ENCODE measurements around the gene HDAC5.
"Not testable (repeated sequence)": the region's sequence is repeated elsewhere in the genome, so short reads cannot be mapped to it uniquely, and the experiment has no call there.

The HDAC5 gene

GRCh38 chr17:44123356-44124117 lies at the start of gene HDAC5:
Gene HDAC5, minus strand, starts transcription at chr17:44123641. Its CDS starts 6,126 bp downstream, at chr17:44117515.
- DNase-seq (ENCODE audit: low read depth) = peak; percentile 95

GRCh38 chr17:44171931-44172455 lies 48.6 kb upstream of the HDAC5 start:
- no peak for DNase-seq (ENCODE audit: low read depth)

- no peak for DNase-seq (ENCODE audit: low read depth)
These were observed 47.2 kb upstream of the HDAC5 start, which contains the start of gene ASB16 for GRCh38 chr17:44170499-44171201. Gene ASB16, plus strand, starts transcription at chr17:44170704. Its CDS starts 86 bp downstream, at chr17:44170790.

GRCh38 chr17:44170135-44170498 lies 46.7 kb upstream of the HDAC5 start:
- no peak for DNase-seq (ENCODE audit: low read depth)

- no peak for DNase-seq (ENCODE audit: low read depth)
These were observed 43.9 kb upstream of the HDAC5 start for GRCh38 chr17:44167181-44167861.

- DNase-seq (ENCODE audit: low read depth) = no peak
These were observed 41.0 kb upstream of the HDAC5 start for GRCh38 chr17:44164476-44164875.

- no peak for DNase-seq (ENCODE audit: low read depth)
These were observed 36.2 kb upstream of the HDAC5 start for GRCh38 chr17:44159519-44160210.

- DNase-seq (ENCODE audit: low read depth) = no peak
These were observed 32.0 kb upstream of the HDAC5 start for GRCh38 chr17:44155488-44155887.

GRCh38 chr17:44152875-44153274 lies 29.4 kb upstream of the HDAC5 start:
- DNase-seq (ENCODE audit: low read depth) = no peak

- no peak for DNase-seq (ENCODE audit: low read depth)
These were observed 26.4 kb upstream of the HDAC5 start for GRCh38 chr17:44149750-44150329.

- DNase-seq (ENCODE audit: low read depth) = not testable (repeated sequence)
These were observed 25.6 kb upstream of the HDAC5 start for GRCh38 chr17:44149066-44149465.

- DNase-seq (ENCODE audit: low read depth) = no peak
These were observed 24.4 kb upstream of the HDAC5 start for GRCh38 chr17:44147812-44148211.

- DNase-seq (ENCODE audit: low read depth) = no peak
These were observed 23.2 kb upstream of the HDAC5 start for GRCh38 chr17:44146375-44147346.

GRCh38 chr17:44144966-44145739 lies 21.7 kb upstream of the HDAC5 start:
- DNase-seq (ENCODE audit: low read depth) = no peak

- not testable (repeated sequence) for DNase-seq (ENCODE audit: low read depth)
These were observed 20.5 kb upstream of the HDAC5 start for GRCh38 chr17:44143921-44144320.

- DNase-seq (ENCODE audit: low read depth) = peak; percentile 73
These were observed 14.7 kb upstream of the HDAC5 start for GRCh38 chr17:44137891-44138709.

GRCh38 chr17:44134752-44135568 lies 11.5 kb upstream of the HDAC5 start:
- DNase-seq (ENCODE audit: low read depth) = no peak

Measured in activated T-cell treated with anti-CD3 and anti-CD28 coated beads for 48 hours (primary cell).